Esophagus mucosa (tissue), 1 donor: ENCODE measurements around the gene FOXO1. TPM values are rescaled to one million over a fixed set of nuclear protein-coding genes. Genes with fewer than 3 reads are reported as not detected.

Experiments used
- ATAC-seq: fragments of 200-7000 bp; cut with Tn5 transposase; one replicate; pipeline ENCODE4 v1.9.1; 2020
- total RNA-seq: library from RNA; stranded (reverse); gene quantifications from one replicate; pipeline ENCODE4 v1.2.4, GENCODE V29; 2023
- donor health status: DM: yes; HTN: yes; CAD: no.

FOXO1 gene
- total RNA-seq, 1 donor from 2014 or later: 8.0 TPM

GRCh38 chr13:40539576-40540327 lies 126.7 kb downstream of the FOXO1 start:
- no peak for ATAC-seq

GRCh38 chr13:40537146-40537895 lies 129.1 kb downstream of the FOXO1 start:
- no peak for ATAC-seq

- peak; percentile 91 for ATAC-seq
These were observed 129.9 kb downstream of the FOXO1 start for GRCh38 chr13:40536443-40537113.

DNA sequence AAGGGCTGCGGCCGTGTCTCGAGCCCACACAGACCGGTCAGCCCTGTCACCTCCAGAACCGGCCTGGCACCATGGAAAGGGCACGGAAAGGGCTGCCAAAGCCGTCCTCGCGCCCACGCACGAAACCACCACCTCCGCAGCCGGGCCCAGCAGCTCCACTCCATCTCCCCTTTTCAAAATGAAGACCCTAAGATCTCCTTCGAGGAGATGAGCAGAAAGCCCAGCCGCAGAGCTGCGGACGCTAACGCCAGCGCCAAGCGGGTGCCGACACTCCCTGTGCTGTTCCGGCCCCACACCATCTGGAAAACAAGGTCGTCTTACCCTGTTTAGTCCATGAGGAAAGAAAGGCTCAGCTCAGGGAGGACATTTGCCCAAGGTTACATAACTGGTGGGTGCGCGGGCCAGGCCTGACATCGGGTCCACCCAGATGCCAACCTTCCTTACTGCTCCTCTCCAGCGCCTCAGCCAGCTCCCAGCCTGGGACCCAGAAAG lies 131.1 kb downstream of the FOXO1 start:
- ATAC-seq: no peak

- no peak for ATAC-seq
These were observed 132.0 kb downstream of the FOXO1 start for GRCh38 chr13:40534456-40534855.

- no peak for ATAC-seq
These were observed 133.4 kb downstream of the FOXO1 start for GRCh38 chr13:40533072-40533471.

GRCh38 chr13:40530961-40531360 lies 135.5 kb downstream of the FOXO1 start:
- no peak for ATAC-seq

DNA sequence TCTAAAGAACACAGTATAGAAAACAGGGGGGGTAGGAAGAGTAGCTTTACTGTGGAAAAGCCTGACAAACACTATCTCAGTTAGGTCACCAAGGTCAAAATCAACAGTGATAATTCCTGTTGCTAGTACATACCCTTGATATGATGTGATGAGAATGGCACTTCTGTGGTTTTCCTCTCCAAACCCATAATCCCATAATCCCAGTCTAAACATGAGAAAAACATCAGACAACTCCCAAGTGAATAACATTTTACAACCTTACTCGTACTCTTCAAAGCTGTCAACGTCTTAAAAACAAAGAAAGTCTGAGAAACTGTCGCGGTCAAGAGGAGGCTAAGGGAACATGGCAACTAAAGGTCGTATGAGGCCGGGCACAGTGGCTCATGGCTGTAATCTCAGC lies 137.6 kb downstream of the FOXO1 start:
- no peak for ATAC-seq

DNA sequence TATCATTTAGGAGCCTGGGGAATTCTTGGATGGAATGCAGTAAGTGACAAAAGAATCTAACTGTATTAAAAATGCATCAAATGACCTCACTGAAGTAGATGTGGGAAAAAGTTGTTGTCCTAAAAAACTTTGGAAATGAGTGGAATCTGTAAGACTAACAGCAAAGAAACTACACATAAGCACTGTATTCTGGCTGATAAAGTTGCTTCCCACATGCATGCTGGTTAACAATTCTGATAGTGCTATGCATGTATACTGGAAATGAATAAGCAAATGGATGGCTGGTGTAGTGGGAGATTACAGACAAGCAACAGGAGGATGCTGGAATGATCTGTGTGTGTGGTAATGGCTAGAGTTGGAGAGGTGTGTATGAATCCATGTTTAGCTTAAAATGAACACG lies 138.5 kb downstream of the FOXO1 start:
- no peak for ATAC-seq

GRCh38 chr13:40522282-40522681 lies 144.2 kb downstream of the FOXO1 start:
- no peak for ATAC-seq

DNA sequence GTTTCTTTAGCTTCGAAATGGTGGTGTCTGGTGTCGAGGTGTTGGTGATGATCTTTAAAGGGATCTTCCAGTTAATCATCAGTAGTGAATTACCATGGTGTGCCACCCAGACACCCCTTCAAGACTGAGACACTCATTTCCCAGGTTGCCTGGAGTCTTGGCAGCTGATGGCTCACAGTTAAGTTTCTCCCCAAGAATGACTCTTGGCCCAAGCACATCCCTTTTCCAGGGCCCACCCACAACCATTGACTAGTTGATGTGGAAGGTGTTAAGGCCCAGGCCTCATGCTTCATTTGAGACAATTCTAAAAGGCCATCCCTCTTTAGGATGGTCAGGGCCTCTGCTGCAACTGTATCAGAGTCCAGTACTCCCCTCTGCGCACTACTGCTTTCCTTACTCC lies 145.5 kb downstream of the FOXO1 start:
- no peak for ATAC-seq

DNA sequence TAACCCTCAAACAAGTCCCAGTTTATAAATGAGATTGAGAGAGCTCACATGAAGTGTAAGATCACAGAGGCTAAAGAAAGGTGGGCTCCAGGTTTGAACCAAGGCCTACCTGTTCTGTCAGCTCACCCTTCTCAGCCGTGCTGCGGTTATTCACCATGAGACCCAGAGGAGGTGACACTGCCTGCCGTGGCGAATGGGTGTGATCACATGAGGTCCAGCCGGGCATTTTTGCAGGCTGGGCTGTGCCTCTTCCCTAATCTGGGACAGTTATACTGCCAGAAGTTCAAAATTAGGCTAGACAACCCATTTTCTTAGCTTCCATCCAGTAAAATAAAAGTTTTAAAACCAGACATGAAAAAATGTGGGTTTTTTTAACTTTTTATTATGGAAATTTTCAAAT lies 146.8 kb downstream of the FOXO1 start:
- no peak for ATAC-seq

GRCh38 chr13:40518481-40518882 lies 148.0 kb downstream of the FOXO1 start:
- no peak for ATAC-seq

DNA sequence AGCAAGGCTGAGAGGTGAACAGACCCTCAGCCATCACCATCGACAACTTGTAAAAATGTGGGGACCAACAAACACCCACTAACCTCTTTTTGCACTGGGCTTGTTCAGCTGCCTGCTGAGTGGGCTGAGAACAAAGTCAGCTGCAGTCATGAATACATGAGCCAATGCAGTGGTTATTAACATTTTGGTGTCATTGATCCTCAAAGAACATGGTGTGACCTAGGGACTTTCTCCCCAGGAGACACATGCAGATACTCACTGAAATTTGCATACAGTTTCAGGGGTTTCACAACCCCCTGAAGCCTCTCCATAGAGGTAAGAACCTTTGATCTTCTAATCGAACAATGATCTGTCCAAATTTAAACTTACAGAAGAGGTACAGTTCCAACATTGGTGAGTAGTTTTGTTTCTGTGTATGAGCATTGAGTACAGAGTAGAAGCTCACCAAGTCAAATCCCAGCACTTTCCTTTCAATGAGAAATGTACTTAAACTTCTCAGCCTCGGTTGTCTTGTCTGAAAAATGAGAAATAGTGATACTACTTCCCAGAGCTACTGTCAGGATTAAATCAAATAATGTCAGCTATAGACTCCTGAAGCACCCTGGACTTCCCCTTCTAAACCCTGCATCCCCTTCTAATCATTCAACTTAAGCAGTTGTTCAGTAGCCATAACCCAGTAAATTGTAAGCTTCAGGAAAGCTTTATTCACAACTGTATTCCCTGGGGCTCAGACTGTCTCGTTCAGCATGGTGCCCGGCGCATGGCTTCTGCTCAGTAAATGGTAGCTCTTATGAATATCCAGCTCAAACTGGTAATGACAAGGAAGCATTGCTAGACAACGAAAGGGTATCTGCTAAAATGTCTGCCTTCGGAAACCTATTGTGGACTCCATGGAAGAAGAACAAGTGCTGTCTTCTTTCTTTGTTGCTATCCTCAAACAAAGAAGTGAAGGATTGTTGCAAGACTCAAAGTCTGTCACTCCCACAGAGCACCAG lies 148.7 kb downstream of the FOXO1 start:
- ATAC-seq: no peak

GRCh38 chr13:40515702-40516101 lies 150.7 kb downstream of the FOXO1 start:
- ATAC-seq: no peak

DNA sequence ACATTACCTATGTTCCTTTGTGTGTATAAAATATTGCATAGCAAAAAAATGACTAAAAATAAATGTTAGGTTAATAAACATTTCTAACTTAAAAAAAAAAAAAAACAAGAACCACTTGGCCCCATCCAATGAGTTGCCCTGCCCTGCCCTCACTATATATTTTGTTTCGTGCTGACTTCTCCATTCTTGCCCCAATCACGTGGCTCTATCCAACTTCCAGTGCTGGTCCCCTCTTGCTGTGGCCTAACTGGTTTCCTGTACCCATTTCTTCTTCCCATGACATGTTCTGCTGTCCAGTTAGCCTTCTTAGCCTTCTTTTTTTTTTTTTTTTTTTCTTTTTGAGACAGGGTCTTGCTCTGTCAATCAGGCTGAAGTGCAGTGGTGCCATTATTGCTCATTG lies 151.6 kb downstream of the FOXO1 start:
- ATAC-seq: no peak

GRCh38 chr13:40509876-40510275 lies 156.6 kb downstream of the FOXO1 start:
- no peak for ATAC-seq

GRCh38 chr13:40508767-40509342 lies 157.6 kb downstream of the FOXO1 start:
- ATAC-seq: no peak

GRCh38 chr13:40508127-40508526 lies 158.3 kb downstream of the FOXO1 start:
- no peak for ATAC-seq

- no peak for ATAC-seq
These were observed 159.6 kb downstream of the FOXO1 start for GRCh38 chr13:40506592-40507446.
